Measurements from ENCODE around the gene ACOT4. TPM values are rescaled to one million over a fixed set of nuclear protein-coding genes. Genes with fewer than 3 reads are reported as not detected.

The ACOT4 gene
- total RNA-seq, 4 donors from 2014 or later = 0.42 to 0.57 (median 0.48) TPM

GRCh38 chr14:73637830-73638229 lies 46.2 kb downstream of the ACOT4 start:
- Histone ChIP-seq H3K36me3 (no peaks in the 10 kb centered on the region), H3K4me3 (no peak overlapping the region), H3K27me3 (no peaks in the 10 kb centered on the region), H3K4me1 (peaks cover 5 to 20% (median 18%) of the 10 kb centered on the region in 4 donors), H3K27ac (replicated peaks in 1 of 4) (no peak overlapping the region), H3K9me3 (no peaks in the 10 kb centered on the region)
- 87% methylated on average over 5 of the region's 5 CpGs for WGBS
- no peak for DNase-seq (ENCODE audit: extremely low spot score)
- intact Hi-C loops (cut with DNase I) = no loop called here
- TF ChIP-seq POLR2A (IDR thresholded peaks at IDR 0.05; ENCODE audit: low read depth) = no peak

- Histone ChIP-seq H3K27ac (replicated peaks in 1 of 4) (no peak overlapping the region), H3K4me3 (no peak overlapping the region), H3K27me3 (no peaks in the 10 kb centered on the region), H3K4me1 (peaks cover 14 to 19% (median 16%) of the 10 kb centered on the region in 4 donors), H3K36me3 (no peaks in the 10 kb centered on the region), H3K9me3 (no peaks in the 10 kb centered on the region)
- 97% methylated on average over 5 of the region's 5 CpGs for WGBS
- intact Hi-C loops (cut with DNase I) = no loop called here
- TF ChIP-seq CTCF (IDR thresholded peaks at IDR 0.05) (no peak), POLR2AphosphoS5 (IDR thresholded peaks at IDR 0.05) (no peak)
- no peak for DNase-seq (ENCODE audit: extremely low spot score)
These were observed 49.2 kb downstream of the ACOT4 start for GRCh38 chr14:73640796-73641365.

- TF ChIP-seq EP300 (IDR thresholded peaks at IDR 0.05) (no peak), CTCF (IDR thresholded peaks at IDR 0.05) (peak in 1 of 3 experiments; percentile 28), POLR2AphosphoS5 (IDR thresholded peaks at IDR 0.05) (peak; percentile 89 to 91), POLR2A (IDR thresholded peaks at IDR 0.05; ENCODE audit: low read depth) (no peak)
- H3K36me3 ChIP-seq = no peaks in the 10 kb centered on the region
These were observed 53.0 kb downstream of the ACOT4 start, which contains the start of gene DNAL1 for GRCh38 chr14:73644531-73645247. TSS of gene DNAL1 (plus strand) at chr14:73644986. CDS start at chr14:73645040, 54 bp downstream.

GRCh38 chr14:73645248-73645610 lies 53.6 kb downstream of the ACOT4 start:
- no peak for DNase-seq (ENCODE audit: extremely low spot score)
- H3K27me3 ChIP-seq = no peaks in the 10 kb centered on the region
- WGBS = 7% methylated on average over 7 of the region's 7 CpGs
- intact Hi-C loops (cut with DNase I) = no loop called here
- H3K27ac ChIP-seq (replicated peaks in 1 of 4) = peak overlapping the region; percentile 82 to 90 (median 85)
- H3K4me3 ChIP-seq = peak overlapping the region; percentile 69 to 86 (median 81)
- H3K36me3 ChIP-seq = no peaks in the 10 kb centered on the region
- peaks cover 15 to 26% (median 18%) of the 10 kb centered on the region in 4 donors for H3K4me1 ChIP-seq
- TF ChIP-seq EP300 (IDR thresholded peaks at IDR 0.05) (no peak), POLR2AphosphoS5 (IDR thresholded peaks at IDR 0.05) (no peak), POLR2A (IDR thresholded peaks at IDR 0.05; ENCODE audit: low read depth) (no peak), CTCF (IDR thresholded peaks at IDR 0.05) (no peak)
- H3K9me3 ChIP-seq = no peaks in the 10 kb centered on the region

More at GRCh38 chr14:73644531-73645247, 53.0 kb downstream of the ACOT4 start, which contains the start of gene DNAL1:
- Histone ChIP-seq H3K27ac (replicated peaks in 1 of 4) (peak within 1 kb of the TSS; percentile 82 to 90 (median 85)), H3K27me3 (no peaks in the 10 kb centered on the region), H3K9me3 (no peaks in the 10 kb centered on the region), H3K4me3 (peak within 1 kb of the TSS; percentile 69 to 86 (median 81)), H3K4me1 (peaks cover 15 to 26% (median 18%) of the 10 kb centered on the region in 4 donors)
- intact Hi-C loops (cut with DNase I) = no loop called here
- WGBS = 1% methylated on average over 40 of the region's 43 CpGs
- DNase-seq (ENCODE audit: extremely low spot score) = peak; percentile 97

Other genes starting within 250 kb of the ACOT4 start
- gene NUMB, start 133.3 kb upstream of the ACOT4 start, total RNA-seq = 10 to 100 TPM; 49.2 to 63.4 (median 50.7) TPM
- 10 to 100 TPM; 15.8 to 23.7 (median 18.7) TPM for gene RIOX1, start 100.9 kb upstream of the ACOT4 start, total RNA-seq
- gene ACOT1, start 54.7 kb upstream of the ACOT4 start, total RNA-seq = 10 to 100 TPM in 2 of 4 donors, 1 to 10 TPM in 2; 8.0 to 30.1 (median 14.1) TPM
- gene HEATR4, start 32.9 kb upstream of the ACOT4 start, total RNA-seq = under 1 TPM; under 0.01 to 0.80 (median 0.34) TPM
- 100 to 1,000 TPM in 3 of 4 donors, 10 to 100 TPM in 1; 36.8 to 186 (median 128) TPM for gene ACOT2, start 22.7 kb upstream of the ACOT4 start, total RNA-seq
- gene ACOT6, start 20.6 kb downstream of the ACOT4 start, total RNA-seq = not detected
- gene DNAL1, start 53.1 kb downstream of the ACOT4 start, total RNA-seq = 10 to 100 TPM in 2 of 4 donors, 1 to 10 TPM in 2; 6.2 to 13.7 (median 10.4) TPM
- gene PNMA1, start 122.5 kb downstream of the ACOT4 start, total RNA-seq = 10 to 100 TPM; 34.8 to 74.2 (median 55.0) TPM